GM12872 (cell line): Measurements from ENCODE around the gene THBS1.

Source experiments
- CTCF ChIP-seq: IDR thresholded peaks from 3 replicates; pipeline ENCODE4 v1.5.1; 2011; ENCODE audit warnings: low read depth, mild to moderate bottlenecking, low read length, moderate library complexity; ENCODE audit not compliant: insufficient read depth

The THBS1 gene

GRCh38 chr15:39641191-39641889, 60.5 kb downstream of the THBS1 start:
- no peak for TF ChIP-seq CTCF

GRCh38 chr15:39642011-39642640, 61.2 kb downstream of the THBS1 start:
- no peak for TF ChIP-seq CTCF

GRCh38 chr15:39643727-39644126, 62.8 kb downstream of the THBS1 start:
- no peak for TF ChIP-seq CTCF

GRCh38 chr15:39644136-39644535, 63.3 kb downstream of the THBS1 start:
- TF ChIP-seq CTCF, result no peak

GRCh38 chr15:39645138-39645975, 64.5 kb downstream of the THBS1 start:
- TF ChIP-seq CTCF, result no peak

- no peak for TF ChIP-seq CTCF
These were observed 65.0 kb downstream of the THBS1 start for GRCh38 chr15:39645976-39646257.

- TF ChIP-seq CTCF, result no peak
These were observed 65.5 kb downstream of the THBS1 start for GRCh38 chr15:39646425-39646824.
